GM11168 (cell line): ENCODE data around the gene LPXN.

ENCODE experiments used
- in situ Hi-C: fragments of 300-500 bp; cut with MboI; formaldehyde crosslinking; loops from one replicate; pipeline ENCODE4 v1.12.0; 2022; ENCODE audit warnings: low sequenced_read_pairs; ENCODE audit not compliant: unreplicated experiment

The LPXN gene

DNA sequence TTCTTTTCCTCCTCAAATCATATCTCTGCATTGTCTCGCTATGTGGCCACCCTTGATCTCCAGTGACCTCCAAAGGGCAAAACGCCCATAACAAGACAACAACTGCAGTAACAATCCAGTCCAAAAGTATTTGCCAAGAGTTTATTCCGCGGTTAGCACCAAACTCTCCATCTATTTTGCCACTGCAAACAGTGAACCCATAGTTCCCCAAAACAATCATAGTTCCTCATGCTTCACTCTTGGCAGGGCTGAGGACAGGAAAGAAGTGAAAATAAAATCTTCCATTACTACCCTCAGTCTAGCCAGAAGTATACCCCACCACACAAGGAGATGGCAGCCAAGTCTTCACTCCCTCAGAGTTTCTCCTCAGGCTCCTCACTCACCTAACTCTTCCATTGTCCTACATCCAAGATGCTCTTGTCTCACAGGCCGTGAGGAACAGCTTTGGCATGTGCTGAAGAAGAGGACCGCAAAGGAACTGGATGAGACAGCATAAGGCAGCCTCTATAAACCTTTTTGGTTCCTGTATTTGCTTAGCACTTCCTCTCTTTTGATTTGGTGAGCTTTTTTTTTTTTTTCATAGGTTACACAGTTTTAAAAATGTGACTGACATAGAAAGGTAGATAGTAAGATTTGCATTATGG is at the start of gene LPXN:
TSS of gene LPXN (minus strand) at position 480 of the 644 bp plus-strand sequence. CDS start at position 396, 84 bp downstream.
- in situ Hi-C loops: no loop called here

DNA sequence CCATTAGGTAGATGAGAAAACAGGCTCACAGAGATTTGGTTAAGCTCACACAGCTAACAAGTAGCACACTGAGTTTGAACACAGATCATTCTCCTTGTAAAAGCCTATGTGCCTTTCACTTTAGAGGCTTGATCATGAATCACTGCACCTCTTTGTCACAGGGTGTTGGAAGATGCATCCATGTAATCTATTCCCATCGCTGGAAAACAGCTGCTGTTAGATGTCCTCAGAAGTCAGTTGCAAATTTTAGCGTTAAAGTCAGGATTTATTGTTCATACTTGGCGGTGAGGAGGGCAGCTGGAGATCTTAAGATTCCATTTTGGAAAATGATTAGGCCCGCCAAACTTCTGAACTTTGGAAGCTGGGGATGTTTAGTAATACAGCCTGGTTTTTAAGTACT is 49.4 kb upstream of the LPXN start:
- in situ Hi-C loops: no loop called here

GRCh38 chr11:58622344-58622743 is 46.7 kb upstream of the LPXN start, which contains the start of gene CNTF:
Gene CNTF, plus strand, starts transcription at chr11:58622665. Its CDS starts 88 bp downstream, at chr11:58622753.
- in situ Hi-C loops: no loop called here

DNA sequence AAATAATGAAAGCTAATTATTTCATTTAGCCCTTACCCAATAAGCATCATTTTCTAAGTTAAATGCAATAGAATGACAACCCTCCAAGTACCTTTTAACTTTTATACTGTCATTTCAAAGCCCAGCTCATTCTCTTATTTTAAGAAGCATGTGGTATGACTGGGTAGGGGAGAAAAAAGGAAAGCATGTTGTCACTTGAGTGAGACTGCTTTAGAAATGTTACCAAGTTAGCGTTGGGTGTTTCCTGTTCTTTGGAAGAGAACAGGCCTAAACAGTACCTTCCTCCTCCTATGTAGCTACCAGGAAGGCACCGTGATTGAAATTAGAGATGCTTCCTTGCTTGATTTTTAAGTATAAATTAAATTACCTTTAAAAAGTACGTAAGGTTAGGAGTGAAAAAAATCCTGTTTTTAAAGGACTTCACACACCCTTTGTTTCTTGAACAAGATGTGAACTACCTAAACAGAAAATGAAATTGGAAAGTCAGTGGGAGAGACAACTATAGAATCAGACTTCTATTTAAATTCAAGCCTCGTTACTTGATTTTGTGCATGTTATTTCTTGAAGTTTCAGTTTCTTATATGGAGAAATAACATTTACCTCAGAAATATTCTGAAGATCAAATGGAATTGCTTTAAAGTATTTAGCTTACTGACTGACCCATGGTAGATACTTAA is 46.1 kb upstream of the LPXN start:
- in situ Hi-C loops: no loop called here

DNA sequence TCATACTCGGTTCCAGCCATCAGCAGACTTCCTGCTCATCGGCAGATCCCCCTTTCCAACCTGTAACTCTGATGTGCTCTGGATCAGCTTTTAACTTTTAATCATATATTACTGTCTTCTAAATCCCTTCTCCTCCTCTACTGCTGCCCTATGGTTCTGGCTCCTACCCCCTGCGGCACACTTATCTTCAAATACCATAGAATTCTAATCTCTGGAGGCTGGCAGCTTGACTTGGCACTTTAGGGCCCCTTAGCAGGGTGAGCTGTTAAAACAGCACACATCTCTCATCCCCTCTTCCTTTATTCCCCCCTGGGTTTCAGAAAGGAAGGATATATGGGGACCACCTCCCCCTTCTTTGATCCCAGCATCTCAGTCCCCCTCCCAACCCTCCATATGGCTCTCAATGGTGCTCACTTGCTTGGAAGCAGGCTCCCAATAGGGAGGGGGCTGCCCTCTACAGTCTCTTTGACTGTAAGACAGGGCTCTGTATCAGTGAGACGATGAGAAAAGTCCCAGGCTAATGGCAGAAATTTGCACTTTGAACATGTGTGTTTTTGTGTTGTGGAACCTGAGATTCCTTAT is 42.4 kb upstream of the LPXN start:
- in situ Hi-C loops: no loop called here

GRCh38 chr11:58616594-58616993 is 40.9 kb upstream of the LPXN start:
- in situ Hi-C loops: no loop called here

DNA sequence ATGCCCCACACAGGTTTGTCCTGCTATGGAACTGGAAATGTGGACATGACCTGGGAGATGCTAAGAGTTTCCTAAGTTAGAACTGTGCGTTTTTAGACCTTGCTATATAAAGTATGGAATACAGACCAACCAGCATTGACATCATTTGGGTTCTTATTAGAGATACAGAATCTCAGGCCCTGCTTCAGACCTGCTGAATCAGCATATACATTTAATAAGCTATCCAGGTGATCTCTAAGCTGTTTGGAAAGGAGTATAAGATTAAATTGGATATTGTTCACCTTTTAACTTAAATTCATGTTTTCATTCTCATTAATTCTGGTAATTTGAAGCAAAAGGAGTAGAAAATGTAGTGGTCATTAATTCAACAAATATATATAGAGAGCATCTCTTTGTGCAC is 39.9 kb upstream of the LPXN start:
- in situ Hi-C loops: no loop called here

DNA sequence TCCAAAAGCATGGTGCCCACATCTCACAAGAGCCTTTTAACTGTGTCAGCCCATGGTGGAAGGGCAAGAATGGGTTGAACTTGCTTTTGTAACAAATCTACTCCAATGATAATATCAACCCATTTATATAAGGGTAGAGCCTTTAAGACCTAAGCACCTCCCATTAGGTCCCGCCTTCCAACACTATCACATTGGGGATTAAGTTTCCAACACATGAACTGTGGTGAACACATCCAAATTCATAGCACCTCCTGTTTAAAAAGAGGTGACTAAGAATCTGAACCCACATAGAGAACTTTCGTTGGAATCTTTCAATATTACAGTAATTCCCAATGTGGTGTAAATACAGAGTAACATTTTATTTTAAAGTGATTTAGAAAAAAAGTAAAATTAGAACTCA is 37.6 kb upstream of the LPXN start:
- in situ Hi-C loops: no loop called here

DNA sequence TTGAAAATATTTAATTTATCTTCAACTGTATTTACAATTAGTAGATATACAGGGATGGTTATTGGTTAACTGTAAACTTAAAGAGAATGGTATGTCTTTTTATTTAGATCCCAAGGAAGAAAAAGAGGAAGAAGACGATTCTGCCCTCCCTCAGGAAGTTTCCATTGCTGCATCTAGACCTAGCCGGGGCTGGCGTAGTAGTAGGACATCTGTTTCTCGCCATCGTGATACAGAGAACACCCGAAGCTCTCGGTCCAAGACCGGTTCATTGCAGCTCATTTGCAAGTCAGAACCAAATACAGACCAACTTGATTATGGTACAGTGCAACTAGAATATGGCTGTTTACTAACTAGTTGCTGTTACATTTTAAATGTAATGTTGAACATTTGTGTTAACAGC is 34.1 kb upstream of the LPXN start:
- in situ Hi-C loops: no loop called here

DNA sequence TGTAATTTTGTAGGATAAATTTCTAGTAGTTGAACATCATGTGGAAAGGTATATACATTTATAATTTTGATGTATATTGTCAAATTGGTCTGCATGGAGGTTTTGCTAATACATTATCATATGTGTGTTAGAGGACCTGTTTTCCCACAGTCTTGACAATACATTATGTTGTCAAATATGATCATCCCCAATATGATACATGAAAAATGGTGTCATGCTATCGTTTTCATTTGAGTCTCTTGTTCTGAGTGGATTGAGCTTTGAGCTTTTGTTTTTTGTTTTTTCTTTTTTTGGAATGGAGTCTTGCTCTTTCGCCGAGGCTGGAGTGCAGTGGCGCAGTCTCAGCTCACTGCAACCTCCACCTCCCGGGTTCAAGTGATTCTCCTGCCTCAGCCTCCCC is 32.7 kb upstream of the LPXN start:
- in situ Hi-C loops: no loop called here

DNA sequence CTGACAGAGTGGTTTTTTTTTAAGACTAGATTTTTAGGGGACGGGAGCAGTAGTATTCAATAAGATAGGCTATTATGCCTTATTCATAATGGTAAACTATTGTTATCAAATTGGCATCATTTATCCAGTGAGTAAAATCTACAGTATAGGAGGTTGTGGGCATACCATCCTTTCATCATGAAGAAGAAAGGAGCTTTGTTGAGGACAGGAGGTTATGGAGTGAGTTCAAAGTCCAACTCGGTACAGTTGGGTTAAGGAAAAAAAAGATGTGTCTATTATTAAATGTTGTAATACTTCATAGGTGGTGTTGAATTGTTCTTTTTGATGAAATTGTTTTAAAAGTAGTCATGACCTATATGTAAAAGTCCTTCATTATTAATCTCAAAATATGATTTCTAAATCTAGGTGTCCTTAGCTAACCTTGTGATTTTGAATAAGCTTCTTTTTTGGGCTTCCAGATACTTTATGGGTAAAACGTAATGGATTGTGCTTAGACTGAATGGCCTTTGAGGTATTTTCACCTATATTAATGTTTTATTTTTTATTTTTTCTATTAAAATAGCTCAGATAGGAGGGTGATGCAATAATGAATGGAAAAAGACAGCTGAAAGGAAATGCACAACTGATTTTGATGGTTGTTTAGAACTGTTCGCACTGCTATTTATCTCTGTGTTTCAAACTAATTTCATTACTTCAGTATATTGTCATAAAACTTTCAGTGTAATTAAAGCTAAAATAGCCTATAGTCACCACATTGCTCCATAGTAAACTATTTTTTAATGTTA is 31.5 kb upstream of the LPXN start:
- in situ Hi-C loops: no loop called here

GRCh38 chr11:58600510-58600909 is 24.9 kb upstream of the LPXN start:
- in situ Hi-C loops: no loop called here

DNA sequence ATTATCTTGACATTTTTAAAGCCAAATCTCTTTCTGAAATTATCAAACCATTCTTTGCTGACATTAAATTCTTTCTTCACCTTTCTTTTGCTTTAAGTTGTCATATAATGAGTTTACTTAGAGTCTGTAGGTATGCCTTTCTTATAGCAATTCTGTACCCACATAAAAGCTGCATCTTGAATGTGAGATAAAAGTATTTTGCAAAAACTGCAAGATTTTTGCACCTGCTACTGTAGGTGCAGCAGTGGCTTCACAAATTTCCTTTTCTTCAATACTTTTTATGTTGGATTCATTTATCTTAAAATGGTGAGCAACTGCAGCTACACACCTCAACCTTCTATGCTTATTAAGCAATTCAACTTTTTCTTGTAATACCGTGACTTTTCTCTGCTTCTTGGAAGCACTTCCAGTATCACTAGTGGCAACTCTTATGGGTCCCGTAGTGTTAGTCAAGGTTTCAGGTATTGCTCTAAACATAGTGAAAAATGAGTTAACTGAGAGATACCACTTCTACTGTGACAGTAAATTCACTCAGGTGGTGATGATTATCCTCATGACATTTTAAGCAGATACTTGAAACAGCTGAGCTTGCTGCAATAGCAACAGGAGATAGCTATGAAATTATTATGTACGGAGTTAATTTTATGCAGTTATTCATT is 22.0 kb upstream of the LPXN start:
- in situ Hi-C loops: no loop called here

- in situ Hi-C loops: no loop called here
Measured at GRCh38 chr11:58596621-58597020, 21.0 kb upstream of the LPXN start.

DNA sequence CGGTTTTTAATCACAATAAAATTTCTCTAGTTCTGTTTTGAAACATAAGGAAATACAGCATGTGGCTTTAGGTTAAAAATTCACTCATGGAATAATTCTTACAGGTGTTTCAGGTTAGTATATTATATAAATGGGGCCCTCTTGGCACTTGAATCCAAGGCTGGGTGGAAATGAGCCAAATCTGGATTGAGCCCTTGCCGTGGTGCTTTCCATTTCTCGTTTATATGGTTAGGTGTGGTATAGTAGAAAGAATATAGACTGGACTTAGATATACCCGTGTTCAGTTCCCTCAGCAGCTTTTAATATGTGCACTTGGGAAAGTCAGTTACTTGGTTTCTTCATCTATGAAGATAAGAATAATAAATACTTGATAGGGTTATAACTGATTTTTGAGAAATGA is 19.2 kb upstream of the LPXN start:
- in situ Hi-C loops: no loop called here

DNA sequence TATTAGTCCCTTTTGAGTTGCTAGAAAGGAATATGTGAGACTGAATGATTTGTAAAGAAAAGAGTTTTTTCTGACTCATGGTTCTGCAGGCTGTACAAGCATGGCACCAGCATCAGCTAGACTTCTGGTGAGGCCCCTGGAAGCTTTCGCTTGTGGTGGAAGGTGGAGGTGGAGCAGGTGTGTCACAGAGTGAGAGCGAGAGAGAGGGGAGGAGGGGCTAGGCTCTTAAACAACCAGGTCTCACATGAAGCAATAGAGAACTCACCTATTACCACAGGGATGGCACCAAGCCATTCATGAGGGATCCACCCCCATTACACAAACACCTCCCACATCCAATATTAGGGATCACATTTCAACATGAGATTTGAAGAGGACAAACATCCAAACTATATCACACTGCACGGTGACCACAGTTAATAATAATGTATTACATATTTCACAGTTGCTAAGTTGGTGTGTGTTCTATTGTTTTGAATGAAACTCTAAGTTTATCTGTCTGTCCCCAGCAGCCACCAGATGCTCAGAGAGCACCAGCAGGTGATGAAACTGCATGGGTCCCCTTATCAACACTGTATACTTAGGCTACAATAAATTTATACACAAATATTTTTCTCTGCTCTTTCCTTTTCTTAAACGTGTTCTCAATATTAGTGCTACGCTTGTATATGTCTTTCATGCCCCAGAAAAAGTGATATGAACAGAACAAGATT is 17.3 kb upstream of the LPXN start:
- in situ Hi-C loops: no loop called here

GRCh38 chr11:58591659-58592058 is 16.0 kb upstream of the LPXN start:
- in situ Hi-C loops: no loop called here

- in situ Hi-C loops: no loop called here
Measured at GRCh38 chr11:58586998-58587397, 11.3 kb upstream of the LPXN start.

- in situ Hi-C loops: no loop called here
Measured at GRCh38 chr11:58582437-58582836, 6.8 kb upstream of the LPXN start.

- in situ Hi-C loops: no loop called here
Measured at GRCh38 chr11:58580311-58580710, 4.7 kb upstream of the LPXN start.
